Raji (cell line): ENCODE measurements around the gene FIGN.

Experiments used
- POLR2A ChIP-seq: IDR thresholded peaks from 2 replicates; pipeline ENCODE4 v1.6.1; 2011; ENCODE audit warnings: low read depth, low read length, control low read depth; ENCODE audit not compliant: insufficient read depth

Gene FIGN

GRCh38 chr2:163601377-163601776 lies 134.4 kb downstream of the FIGN start:
- no peak for TF ChIP-seq POLR2A

GRCh38 chr2:163600801-163601200 lies 135.0 kb downstream of the FIGN start:
- TF ChIP-seq POLR2A: no peak

DNA sequence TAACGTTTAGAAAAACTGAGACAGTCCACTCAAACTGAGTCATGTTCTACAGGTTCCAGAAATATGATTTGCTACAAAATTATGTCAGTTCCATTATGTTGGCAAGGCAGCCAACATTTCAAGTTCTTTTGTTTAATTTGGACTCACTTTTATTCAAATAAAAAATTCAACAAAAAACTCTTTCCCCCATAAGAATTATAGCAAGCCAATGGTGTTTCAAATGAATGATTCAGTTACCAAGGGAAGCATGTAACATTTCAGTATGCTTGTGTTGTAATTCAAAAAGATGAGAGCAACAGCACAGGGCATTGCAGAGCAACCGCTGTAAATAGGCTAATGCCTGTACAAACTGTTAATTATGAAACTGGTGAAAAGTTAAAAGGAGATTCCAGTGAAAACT lies 140.8 kb downstream of the FIGN start:
- TF ChIP-seq POLR2A: no peak

DNA sequence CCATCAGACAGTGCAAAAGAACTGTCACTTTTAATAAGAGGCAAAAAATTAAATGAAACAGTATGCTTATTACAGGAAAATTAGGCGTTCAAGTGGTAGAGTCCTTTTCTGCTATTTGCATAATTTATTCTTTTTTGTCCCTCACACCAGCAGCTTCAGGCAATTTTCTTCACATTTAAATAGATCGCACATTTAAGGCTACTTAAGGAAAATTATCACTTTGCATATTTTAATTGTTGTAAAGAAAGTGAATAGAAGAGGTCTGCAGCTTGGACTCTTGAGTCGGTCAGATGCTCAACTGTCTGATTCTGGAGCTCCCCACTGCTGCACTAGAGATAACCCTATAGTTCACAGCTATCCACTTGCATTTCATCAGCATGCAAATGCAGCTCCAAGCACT lies 141.3 kb downstream of the FIGN start:
- no peak for TF ChIP-seq POLR2A

DNA sequence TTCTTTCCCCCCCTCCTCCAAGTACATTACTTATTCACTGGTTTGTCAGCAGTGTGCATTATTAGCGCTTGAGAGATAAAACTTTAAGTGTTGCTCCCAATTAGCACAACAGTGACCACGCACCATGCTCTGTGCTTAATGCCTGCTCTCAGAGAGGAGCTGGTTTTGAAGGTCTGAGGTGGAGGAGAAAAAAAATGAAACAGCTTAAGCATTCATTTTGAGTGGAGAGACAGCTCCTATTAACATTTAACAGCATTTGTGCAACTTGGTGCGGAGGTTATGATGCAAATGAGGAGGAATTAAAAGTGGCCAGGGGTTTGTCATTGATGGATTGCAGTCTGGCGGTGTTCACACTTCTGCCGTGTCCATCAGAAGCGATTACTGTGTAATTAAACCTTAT lies 141.8 kb downstream of the FIGN start:
- no peak for TF ChIP-seq POLR2A

DNA sequence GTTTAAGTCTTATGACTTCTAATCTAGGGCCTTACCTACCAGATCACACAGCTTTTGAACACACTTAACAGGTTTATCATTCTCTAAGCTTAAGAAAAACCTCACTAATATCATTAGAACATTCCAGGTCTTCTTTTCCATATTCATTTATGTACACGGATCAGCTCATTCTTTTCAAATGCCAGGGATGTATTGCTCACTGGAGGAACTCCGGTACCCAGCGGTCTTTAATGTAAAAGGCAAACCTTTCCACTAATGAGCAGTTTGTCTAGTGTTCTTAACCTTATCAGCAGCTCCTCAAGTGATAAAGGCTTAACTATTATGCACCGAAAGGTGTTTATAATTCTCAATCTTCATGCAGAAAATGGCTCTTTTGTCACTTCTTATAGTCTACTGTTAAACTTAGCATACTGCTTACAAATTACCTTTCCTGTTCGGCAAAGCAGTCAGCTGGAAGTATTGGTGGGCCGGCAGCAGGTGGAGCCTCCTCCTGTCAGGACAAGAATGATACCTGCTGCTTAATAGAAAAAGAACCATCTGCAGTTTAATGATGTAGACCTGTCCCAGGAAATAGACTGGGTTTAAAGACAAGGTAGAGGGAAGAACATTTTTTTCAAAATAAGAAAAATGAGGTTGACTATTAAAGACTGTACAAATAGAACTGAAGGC lies 142.7 kb downstream of the FIGN start:
- no peak for TF ChIP-seq POLR2A

DNA sequence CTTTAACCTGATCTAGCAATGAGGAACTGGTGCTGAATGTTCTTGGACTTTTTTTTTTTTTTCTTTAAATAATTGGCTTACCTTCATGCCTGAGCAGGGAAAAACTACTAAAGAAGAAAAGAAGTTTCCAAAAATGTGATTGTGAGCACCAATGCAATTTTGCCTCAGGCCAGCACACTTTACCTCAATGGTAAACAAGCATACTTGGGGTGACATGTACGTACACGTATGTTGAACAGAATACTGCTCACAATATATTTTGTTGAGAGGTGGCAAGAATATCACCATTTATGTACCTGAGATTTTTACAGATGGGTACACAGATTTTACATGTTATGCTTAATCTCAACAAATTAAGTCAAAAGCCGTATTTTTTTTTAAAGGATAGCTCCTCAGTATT lies 144.3 kb downstream of the FIGN start:
- TF ChIP-seq POLR2A: no peak

- no peak for TF ChIP-seq POLR2A
Measured at GRCh38 chr2:163580757-163581156, 155.1 kb downstream of the FIGN start.

DNA sequence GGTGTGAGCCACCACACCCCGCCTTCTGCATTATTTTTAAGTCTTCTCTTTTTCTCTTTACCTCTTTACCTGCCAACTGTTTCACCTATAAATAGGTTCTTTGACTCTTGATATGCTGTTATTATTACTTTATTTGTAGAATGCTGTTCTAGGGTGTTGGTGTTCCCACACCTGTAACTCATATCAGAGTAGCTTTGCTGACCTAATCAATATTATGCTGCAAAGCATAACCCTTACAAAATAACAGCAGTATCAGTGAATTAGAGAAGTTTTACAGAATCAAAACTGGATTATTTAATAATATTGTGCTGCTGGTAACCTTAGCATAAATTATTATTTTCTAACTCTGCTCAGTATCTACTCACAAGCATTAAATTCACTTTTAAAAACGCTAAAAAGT lies 161.5 kb downstream of the FIGN start:
- TF ChIP-seq POLR2A: no peak

GRCh38 chr2:163573652-163574051 lies 162.2 kb downstream of the FIGN start:
- no peak for TF ChIP-seq POLR2A

GRCh38 chr2:163572850-163573249 lies 163.0 kb downstream of the FIGN start:
- TF ChIP-seq POLR2A: no peak

DNA sequence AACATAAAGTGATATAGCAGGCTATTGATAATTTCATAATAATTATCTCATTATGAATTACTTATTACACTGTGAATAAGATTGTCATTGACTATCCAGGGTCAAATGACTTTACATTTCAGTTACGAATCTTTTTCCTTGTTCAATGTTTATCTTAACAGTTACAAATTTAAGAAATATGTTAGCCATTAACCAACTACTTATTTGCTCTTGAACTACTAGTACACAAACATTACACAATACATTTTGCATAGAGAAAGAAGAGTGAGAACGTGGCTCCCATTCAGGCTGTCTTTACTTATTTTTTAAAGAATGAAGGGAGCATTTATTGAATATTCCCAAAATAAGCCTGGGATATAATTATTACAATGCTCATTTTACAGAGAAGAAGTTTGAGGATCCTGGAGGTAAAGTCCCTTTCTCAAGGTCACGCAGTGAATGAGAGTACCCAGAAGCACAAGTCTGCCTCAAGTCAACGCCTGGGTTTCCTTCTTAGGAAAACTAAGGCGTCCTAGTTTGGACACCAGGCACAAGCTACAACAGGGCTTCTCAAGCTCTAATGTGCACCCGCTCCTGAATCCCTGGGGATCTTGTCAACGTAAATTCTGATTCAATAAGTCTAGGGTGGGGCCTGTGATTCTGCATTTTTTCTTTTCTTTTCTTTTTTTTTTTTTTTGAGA lies 164.2 kb downstream of the FIGN start:
- TF ChIP-seq POLR2A: no peak

DNA sequence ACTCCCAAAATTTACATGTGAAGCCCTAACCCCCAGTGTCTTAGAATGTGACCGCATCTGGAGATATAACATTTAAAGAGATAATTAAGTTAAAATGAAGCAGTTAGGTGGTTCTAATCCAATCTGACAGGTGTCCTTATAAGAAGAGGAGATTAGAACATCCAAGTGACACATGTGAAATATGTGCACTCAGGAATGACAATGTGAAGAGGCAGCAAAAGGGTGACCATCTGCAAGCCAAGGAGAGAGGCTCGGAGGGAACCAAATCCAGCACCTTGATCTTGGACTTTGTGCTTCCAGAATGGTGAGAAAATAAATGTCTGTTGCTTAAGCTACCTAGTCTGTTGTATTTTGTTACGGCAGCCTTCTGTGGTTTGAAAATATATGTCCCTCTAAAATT lies 165.4 kb downstream of the FIGN start:
- no peak for TF ChIP-seq POLR2A

DNA sequence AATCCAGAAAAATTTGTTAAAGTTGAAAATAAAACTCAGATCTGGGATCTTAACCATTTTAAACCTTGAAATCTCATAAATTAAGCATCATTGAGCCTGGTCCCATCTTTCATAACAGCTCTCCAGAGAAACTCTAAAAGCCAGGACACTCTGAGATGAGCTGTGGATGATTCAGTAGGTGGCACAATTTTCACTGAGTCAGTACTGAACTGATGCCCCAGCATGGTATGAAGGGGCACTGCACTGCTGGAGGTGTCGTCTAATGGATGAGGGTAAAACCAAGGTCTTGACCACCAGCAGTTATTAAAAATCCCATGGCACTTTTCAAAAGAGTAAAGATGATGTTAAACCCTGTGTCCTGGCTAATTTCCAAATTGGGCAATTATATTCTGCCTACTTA lies 170.6 kb downstream of the FIGN start:
- no peak for TF ChIP-seq POLR2A

DNA sequence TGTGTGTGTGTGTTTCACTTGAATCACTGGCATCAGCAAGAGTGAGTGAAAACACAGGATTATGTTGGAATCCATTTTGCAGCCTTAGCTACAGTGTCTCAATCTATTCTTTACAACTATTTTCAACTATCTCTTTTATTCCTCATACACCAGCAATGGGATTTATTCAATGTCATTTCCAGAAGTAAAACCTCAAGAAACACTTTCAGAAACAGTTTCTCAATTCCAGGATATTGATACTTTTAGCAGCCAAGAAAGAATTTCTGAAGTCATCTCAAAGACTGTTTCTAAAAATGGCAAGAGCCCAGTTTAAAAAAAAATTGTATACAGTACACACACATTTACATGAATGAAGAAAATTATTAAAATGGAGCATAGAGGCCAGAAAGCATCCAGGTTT lies 171.6 kb downstream of the FIGN start:
- no peak for TF ChIP-seq POLR2A

DNA sequence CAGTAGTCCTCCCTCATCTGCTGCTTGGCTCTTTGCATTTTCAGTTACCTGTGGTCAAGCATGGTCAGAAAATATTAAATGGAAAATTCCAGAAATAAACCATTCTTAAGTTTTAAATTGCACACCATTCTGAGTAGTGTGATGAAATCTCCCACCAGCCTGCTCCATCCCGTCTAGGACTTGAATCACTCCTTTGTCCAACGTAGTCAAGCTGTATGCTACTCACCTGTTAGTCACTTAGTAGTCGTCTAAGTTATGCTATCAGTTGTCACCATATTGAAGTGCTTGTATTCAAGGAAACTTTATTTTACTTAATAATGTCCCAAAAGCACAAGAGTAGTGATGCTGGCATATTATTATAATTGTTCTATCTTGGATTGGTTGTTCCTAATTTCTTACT lies 172.5 kb downstream of the FIGN start:
- TF ChIP-seq POLR2A: no peak
